LHCN-M2 (cell line): Measurements from ENCODE around the gene ZSCAN2. TPM values are rescaled to one million over a fixed set of nuclear protein-coding genes. Genes with fewer than 3 reads are reported as not detected.

ENCODE experiments used
- DNase-seq: peaks from one replicate; pipeline ENCODE4 v3.0.0-alpha.2; 2012; ENCODE audit warnings: low read depth
- total RNA-seq: library from RNA; depleted of rRNA; stranded (reverse); fragments of >200 nt; gene quantifications from 2 replicates; pipeline ENCODE4 v1.2.3, GENCODE V29; 2014

The ZSCAN2 gene
- total RNA-seq, 1 experiment from 2014 or later = 17.5 TPM

DNA sequence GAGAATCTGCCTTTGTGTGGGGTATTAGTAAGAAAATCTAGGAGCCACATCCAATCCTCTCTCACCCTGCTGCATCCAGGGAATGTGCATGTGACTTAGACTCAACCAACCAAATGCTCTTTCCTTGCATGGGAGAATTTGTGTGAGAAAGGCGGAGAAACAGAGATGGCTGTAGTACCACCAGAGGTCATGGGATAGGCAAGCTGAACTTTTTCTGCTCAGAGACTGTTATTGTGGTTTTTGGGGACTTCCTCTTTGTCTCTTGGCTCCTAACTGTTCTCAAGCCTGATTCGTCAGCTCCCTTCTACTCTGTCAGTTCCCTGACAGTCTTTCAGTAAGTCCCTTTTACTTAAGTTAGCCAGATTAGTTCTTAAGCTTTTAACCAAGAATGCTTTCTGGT is 2.6 kb upstream of the ZSCAN2 start:
- DNase-seq = peak; percentile 57

DNA sequence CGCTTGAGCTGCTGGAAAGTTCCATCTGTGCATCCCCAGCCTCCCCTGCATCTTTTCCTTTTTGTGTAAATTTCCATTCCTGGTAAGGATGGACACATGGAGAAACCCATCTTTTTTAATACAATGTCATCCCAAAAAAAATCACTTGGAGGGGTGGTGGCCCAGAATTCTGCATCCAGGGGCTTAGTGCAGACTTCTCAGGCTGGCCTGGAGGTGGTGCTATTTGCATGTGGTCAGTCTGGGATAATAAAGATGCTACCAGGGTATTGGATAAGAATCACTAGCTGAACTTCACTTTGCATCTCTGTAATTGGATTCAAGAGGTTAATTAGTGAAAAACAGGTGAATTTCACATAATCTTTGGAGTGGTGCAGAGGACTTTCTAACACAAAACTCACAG is 1.8 kb upstream of the ZSCAN2 start:
- peak; percentile 57 for DNase-seq

GRCh38 chr15:84599906-84600305 is 903 bp upstream of the ZSCAN2 start:
- no peak for DNase-seq

DNA sequence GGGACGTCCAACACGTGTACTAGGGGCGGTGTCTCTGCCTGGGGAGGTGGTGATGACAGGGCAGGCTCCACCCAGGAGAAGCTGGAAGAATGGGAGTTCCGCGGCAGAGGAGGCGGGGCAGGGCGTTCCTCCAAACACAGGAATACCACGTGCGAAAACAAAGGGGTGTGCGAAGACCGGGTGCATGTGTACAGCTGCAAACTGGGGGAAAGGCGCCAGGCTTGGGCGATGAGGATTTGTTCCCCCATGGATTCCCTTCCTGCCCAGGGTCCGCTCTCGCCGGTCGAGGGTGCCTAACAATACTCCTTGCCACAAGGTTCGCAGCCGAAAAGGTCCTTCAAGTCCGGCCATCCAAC is 500 bp upstream of the ZSCAN2 start:
- peak; percentile 84 for DNase-seq

DNA sequence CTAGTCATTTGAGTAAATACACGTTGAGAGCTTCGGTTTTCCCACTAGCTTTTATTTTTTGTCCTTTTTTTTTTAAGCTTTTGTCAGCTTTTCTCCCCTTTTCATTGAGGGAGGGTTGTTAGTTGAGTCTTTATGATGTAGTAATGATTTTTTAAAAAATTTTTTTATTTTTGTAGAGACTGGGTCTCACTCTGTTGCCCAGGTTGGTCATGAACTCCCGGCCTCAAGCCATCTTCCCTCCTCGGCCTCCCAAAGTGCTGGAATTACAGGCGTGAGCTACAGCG is 688 bp downstream of the ZSCAN2 start:
- DNase-seq = no peak

GRCh38 chr15:84603630-84604379 is 3.0 kb downstream of the ZSCAN2 start:
- no peak for DNase-seq

GRCh38 chr15:84604826-84605553 is 4.2 kb downstream of the ZSCAN2 start:
- DNase-seq = peak; percentile 30

- no peak for DNase-seq
Measured at GRCh38 chr15:84605554-84605882, 4.7 kb downstream of the ZSCAN2 start.

GRCh38 chr15:84606653-84607120 is 5.9 kb downstream of the ZSCAN2 start:
- DNase-seq = no peak

- DNase-seq = no peak
Measured at GRCh38 chr15:84608707-84609284, 8.0 kb downstream of the ZSCAN2 start.

DNA sequence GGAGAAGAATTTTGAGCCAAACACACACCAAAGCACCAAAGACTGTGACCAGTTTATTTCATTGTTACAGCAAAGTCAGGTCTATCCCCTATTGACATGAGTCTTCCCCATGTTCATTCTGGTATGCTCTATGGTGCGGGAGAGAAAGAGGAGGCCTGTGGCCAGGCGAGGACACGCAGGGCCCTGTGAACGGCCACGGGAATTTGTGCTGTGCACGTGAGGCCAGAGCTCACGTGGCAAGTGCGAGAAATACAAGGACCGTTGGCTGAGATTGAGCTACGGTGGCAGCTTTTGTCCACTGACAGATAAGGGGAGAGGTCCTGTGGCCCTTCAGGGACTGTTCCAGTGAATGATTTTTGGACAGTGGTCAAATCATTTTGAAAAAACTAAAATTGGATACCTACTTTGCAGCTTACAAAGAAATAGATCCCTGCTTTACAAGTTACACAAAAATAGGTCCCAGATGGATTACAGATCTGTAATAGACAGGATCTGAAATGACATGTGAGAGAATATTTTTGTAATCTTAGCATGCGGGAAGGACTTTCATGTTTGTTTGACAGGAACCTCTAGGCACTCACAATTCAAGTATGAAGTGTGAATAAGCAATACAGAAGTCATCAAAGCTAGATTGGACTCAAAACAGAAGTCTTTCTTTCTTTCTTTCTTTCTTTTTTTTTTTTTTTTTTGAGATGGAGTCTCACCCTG is 9.2 kb downstream of the ZSCAN2 start:
- DNase-seq = no peak

DNA sequence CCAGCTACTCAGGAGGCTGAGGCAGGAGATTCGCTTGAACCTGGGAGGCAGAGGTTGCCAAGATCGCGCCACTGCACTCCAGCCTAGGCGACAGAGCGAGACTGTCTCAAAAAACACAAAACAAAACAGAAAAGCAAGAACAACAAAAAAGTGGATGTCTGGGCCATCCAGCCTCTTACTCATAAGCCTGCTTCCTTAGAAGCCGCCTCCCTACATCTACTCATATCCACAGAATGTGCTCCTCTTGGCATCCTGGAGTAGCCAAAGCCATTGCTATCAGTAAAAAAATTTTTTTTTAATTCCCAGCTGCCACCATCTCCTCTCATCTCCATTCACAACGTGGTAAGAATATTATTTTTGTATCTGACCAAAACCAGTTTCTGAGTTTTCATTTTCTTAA is 10.8 kb downstream of the ZSCAN2 start:
- DNase-seq = peak; percentile 15

DNA sequence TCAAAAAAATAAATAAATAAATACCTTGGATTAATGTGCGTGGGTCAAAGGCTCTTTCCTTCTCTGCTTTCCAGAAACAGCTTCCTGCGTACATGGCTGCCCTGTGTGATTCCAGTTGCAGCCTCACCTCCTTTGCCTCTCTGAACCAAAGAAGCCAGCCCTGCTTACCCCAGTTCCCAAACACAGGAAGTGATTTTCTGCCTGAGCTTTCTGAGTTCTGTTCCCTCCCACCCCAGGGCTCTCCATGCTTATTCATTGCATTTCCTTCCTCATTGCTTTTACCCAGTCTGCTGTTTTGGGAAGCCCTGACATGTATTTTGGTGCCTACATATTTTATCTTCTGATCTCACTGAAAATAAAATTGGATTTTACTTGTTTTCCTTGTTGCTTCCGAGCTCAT is 15.4 kb downstream of the ZSCAN2 start:
- no peak for DNase-seq

- DNase-seq = no peak
Measured at GRCh38 chr15:84620626-84621025, 19.8 kb downstream of the ZSCAN2 start.

DNA sequence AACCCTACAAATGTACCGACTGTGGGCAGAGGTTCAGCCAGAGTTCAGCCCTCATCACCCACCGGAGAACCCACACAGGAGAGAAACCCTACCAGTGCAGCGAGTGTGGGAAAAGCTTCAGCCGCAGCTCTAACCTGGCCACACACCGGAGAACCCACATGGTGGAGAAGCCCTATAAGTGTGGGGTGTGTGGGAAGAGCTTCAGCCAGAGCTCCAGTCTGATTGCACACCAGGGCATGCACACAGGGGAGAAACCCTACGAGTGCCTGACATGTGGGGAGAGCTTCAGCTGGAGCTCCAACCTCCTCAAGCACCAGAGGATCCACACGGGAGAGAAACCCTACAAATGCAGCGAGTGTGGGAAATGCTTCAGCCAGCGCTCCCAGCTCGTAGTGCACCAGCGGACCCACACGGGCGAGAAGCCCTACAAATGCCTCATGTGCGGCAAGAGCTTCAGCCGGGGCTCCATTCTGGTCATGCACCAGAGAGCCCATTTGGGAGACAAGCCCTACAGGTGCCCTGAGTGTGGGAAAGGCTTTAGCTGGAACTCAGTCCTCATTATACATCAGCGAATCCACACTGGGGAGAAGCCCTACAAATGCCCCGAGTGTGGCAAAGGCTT is 20.7 kb downstream of the ZSCAN2 start:
- DNase-seq = no peak

- no peak for DNase-seq
Measured at GRCh38 chr15:84624359-84624758, 23.6 kb downstream of the ZSCAN2 start.

GRCh38 chr15:84625123-84625522 is 24.3 kb downstream of the ZSCAN2 start:
- no peak for DNase-seq

DNA sequence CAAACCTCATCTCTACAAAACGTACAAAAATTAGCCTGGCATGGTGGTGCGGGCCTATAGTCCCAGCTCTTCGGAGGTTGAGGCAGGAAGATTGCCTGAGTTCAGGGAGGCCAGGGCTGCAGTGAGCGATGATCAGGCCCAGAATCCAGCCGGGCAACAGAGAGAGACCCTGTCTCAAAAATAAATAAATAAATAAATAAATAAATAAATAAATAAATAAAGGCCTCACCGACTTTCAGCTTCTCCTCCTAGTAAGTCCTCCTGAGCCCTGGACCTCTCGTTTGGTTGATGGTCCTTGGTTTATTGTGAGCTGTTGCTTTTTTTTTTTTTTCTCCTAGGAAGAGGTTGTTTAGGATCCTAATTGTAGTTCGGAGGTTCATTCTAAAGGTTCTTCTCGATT is 28.2 kb downstream of the ZSCAN2 start:
- DNase-seq = no peak

- DNase-seq = no peak
Measured at GRCh38 chr15:84631706-84632272, 31.0 kb downstream of the ZSCAN2 start.

GRCh38 chr15:84633311-84634227 is 32.8 kb downstream of the ZSCAN2 start:
- DNase-seq = peak; percentile 60
